T-helper 1 cell treated with Interleukin-12 subunit alpha and Interleukin-12 subunit beta and Interleukin-4 antibody, amounts not matched to agents 30 ng/mL and 1 ng/mL, for 36 hours (primary cell): ENCODE results near the gene SELENOI. TPM values are rescaled to one million over a fixed set of nuclear protein-coding genes. Genes with fewer than 3 reads are reported as not detected.
"Not testable (repeated sequence)": the region's sequence is repeated elsewhere in the genome, so short reads cannot be mapped to it uniquely, and the experiment has no call there.

Source experiments
- intact Hi-C: fragments of 100-400 bp; cut with micrococcal nuclease; formaldehyde crosslinking; loops from one replicate; pipeline ENCODE4 v1.15.1; 2024
- total RNA-seq: library from RNA; stranded (reverse); gene quantifications from 2 replicates; pipeline ENCODE4 v1.2.3, GENCODE V29; 2022

SELENOI gene
- total RNA-seq = 37.0 and 37.2 TPM in 2 replicates

GRCh38 chr2:26345545-26346453 is at the start of gene SELENOI:
Gene SELENOI, plus strand, starts transcription at chr2:26346143. Its CDS starts 90 bp downstream, at chr2:26346233.
- intact Hi-C loops = loop anchor here (1.0 to 10.0 kb wide), 20 partner anchors 15 to 1373 kb away; partner anchors contain the start of genes ASXL2, DNAJC27, DTNB and KIF3C

GRCh38 chr2:26297061-26297460 is 48.9 kb upstream of the SELENOI start:
- intact Hi-C loops = no loop called here

- intact Hi-C loops = loop anchor here (2.0 kb wide), 1 partner anchor 33 kb away; no protein-coding TSS in a partner anchor
Observed at GRCh38 chr2:26298286-26298637, 47.7 kb upstream of the SELENOI start.

- intact Hi-C loops = loop anchor here (1.0 to 2.0 kb wide), 3 partner anchors 32 to 54 kb away; partner anchors contain the start of genes ADGRF3 and SELENOI
Observed at GRCh38 chr2:26298638-26299393, 47.1 kb upstream of the SELENOI start.

GRCh38 chr2:26299471-26300101 is 46.4 kb upstream of the SELENOI start:
- intact Hi-C loops = loop anchor here (1.0 to 2.0 kb wide), 3 partner anchors 31 to 54 kb away; partner anchors contain the start of genes ADGRF3 and SELENOI

- intact Hi-C loops = no loop called here
Observed at GRCh38 chr2:26300234-26300925, 45.6 kb upstream of the SELENOI start.

- intact Hi-C loops = no loop called here
Observed at GRCh38 chr2:26302846-26303245, 43.1 kb upstream of the SELENOI start.

- intact Hi-C loops = not testable (repeated sequence)
Observed at GRCh38 chr2:26305094-26305493, 40.8 kb upstream of the SELENOI start.

GRCh38 chr2:26305540-26305939 is 40.4 kb upstream of the SELENOI start:
- intact Hi-C loops = no loop called here

GRCh38 chr2:26309921-26310320 is 36.0 kb upstream of the SELENOI start:
- intact Hi-C loops = no loop called here

- intact Hi-C loops = no loop called here
Observed at GRCh38 chr2:26312471-26312870, 33.5 kb upstream of the SELENOI start.

GRCh38 chr2:26313446-26313845 is 32.5 kb upstream of the SELENOI start:
- intact Hi-C loops = no loop called here

GRCh38 chr2:26314243-26314642 is 31.7 kb upstream of the SELENOI start:
- intact Hi-C loops = no loop called here

- intact Hi-C loops = no loop called here
Observed at GRCh38 chr2:26316041-26316440, 29.9 kb upstream of the SELENOI start.

- intact Hi-C loops = no loop called here
Observed at GRCh38 chr2:26316845-26317244, 29.1 kb upstream of the SELENOI start.

GRCh38 chr2:26317377-26318105 is 28.4 kb upstream of the SELENOI start:
- intact Hi-C loops = no loop called here

GRCh38 chr2:26318950-26319349 is 27.0 kb upstream of the SELENOI start:
- intact Hi-C loops = no loop called here

GRCh38 chr2:26324479-26324878 is 21.5 kb upstream of the SELENOI start:
- intact Hi-C loops = not testable (repeated sequence)

GRCh38 chr2:26324903-26325302 is 21.0 kb upstream of the SELENOI start:
- intact Hi-C loops = no loop called here

GRCh38 chr2:26325851-26326250 is 20.1 kb upstream of the SELENOI start:
- intact Hi-C loops = no loop called here
